SK-N-SH treated with all-trans-retinoic acid at 6 μM for 48 hours (cell line): ENCODE results near the gene LEPROT.
"Not testable (repeated sequence)": the region's sequence is repeated elsewhere in the genome, so short reads cannot be mapped to it uniquely, and the experiment has no call there.

Source experiments
- ATAC-seq: fragments of 200-7000 bp; cut with Tn5 transposase; 3 replicates; pipeline ENCODE4 v1.9.1; 2020; ENCODE audit warnings: mild to moderate bottlenecking, moderate library complexity
- BACH2 ChIP-seq: fragments of 250-450 bp; sonication (Bioruptor Pico); IDR thresholded peaks from 2 replicates; pipeline ENCODE4 v1.9.0; 2021; ENCODE audit warnings: mild to moderate bottlenecking, borderline replicate concordance
- CSDC2 ChIP-seq: fragments of 250-450 bp; sonication (Bioruptor Pico); IDR thresholded peaks from 2 replicates; pipeline ENCODE4 v1.5.0; 2020; ENCODE audit warnings: mild to moderate bottlenecking, moderate library complexity
- CSRNP3 ChIP-seq: fragments of 250-450 bp; sonication (Bioruptor Pico); IDR thresholded peaks from 2 replicates; pipeline ENCODE4 v1.5.1; 2021; ENCODE audit warnings: mild to moderate bottlenecking, moderate library complexity
- GLIS3 ChIP-seq: fragments of 250-450 bp; sonication (Bioruptor Pico); IDR thresholded peaks from 2 replicates; pipeline ENCODE4 v1.5.0; 2020; ENCODE audit warnings: mild to moderate bottlenecking, moderate library complexity
- ISL1 ChIP-seq: fragments of 250-450 bp; sonication (Bioruptor Pico); IDR thresholded peaks from 2 replicates; pipeline ENCODE4 v2.1.2; 2022; ENCODE audit warnings: mild to moderate bottlenecking, moderate library complexity
- OSR1 ChIP-seq: fragments of 250-450 bp; sonication (Bioruptor Pico); IDR thresholded peaks from 2 replicates; pipeline ENCODE4 v1.8.0; 2022; ENCODE audit warnings: moderate library complexity, mild to moderate bottlenecking, inconsistent platforms
- POU6F1 ChIP-seq: fragments of 250-450 bp; sonication (Bioruptor Pico); IDR thresholded peaks from 2 replicates; pipeline ENCODE4 v1.8.0; 2021; ENCODE audit warnings: low read depth, mild to moderate bottlenecking, moderate library complexity, borderline replicate concordance
- PPARA ChIP-seq: fragments of 250-450 bp; sonication (Bioruptor Pico); IDR thresholded peaks from 2 replicates; pipeline ENCODE4 v1.5.0; 2020; ENCODE audit warnings: mild to moderate bottlenecking, borderline replicate concordance
- RARB ChIP-seq: fragments of 250-450 bp; sonication (Bioruptor Pico); IDR thresholded peaks from 2 replicates; pipeline ENCODE4 v1.8.0; 2021; ENCODE audit warnings: mild to moderate bottlenecking, moderate library complexity
- TCF4 ChIP-seq: fragments of 250-450 bp; sonication (Bioruptor Pico); IDR thresholded peaks from 2 replicates; pipeline ENCODE4 v1.8.0; 2021; ENCODE audit warnings: mild to moderate bottlenecking, moderate library complexity, borderline replicate concordance
- TOX ChIP-seq: fragments of 250-450 bp; sonication (Bioruptor Pico); IDR thresholded peaks from 2 replicates; pipeline ENCODE4 v1.8.0; 2021; ENCODE audit warnings: mild to moderate bottlenecking, moderate library complexity, borderline replicate concordance
- TSHZ2 ChIP-seq: fragments of 250-450 bp; sonication (Bioruptor Pico); IDR thresholded peaks from 2 replicates; pipeline ENCODE4 v1.5.0; 2020; ENCODE audit warnings: mild to moderate bottlenecking, moderate library complexity
- ZC3H10 ChIP-seq: fragments of 250-450 bp; sonication (Bioruptor Pico); IDR thresholded peaks from 2 replicates; pipeline ENCODE4 v1.5.1; 2021; ENCODE audit warnings: mild to moderate bottlenecking, moderate library complexity
- ZFP30 ChIP-seq: fragments of 450-650 bp; formaldehyde crosslinking; IDR thresholded peaks from 2 replicates; pipeline ENCODE4 v1.5.0; 2022; ENCODE audit warnings: mild to moderate bottlenecking, moderate library complexity
- ZNF565 ChIP-seq: fragments of 450-650 bp; formaldehyde crosslinking; conservative IDR thresholded peaks from 2 replicates; pipeline ENCODE4 v1.5.0; 2020; ENCODE audit warnings: low read depth, mild to moderate bottlenecking, moderate library complexity
- ZNF70 ChIP-seq: fragments of 450-650 bp; formaldehyde crosslinking; IDR thresholded peaks from 2 replicates; pipeline ENCODE4 v1.5.0; 2020; ENCODE audit warnings: mild to moderate bottlenecking, moderate library complexity
- ZNF8 ChIP-seq: fragments of 450-650 bp; formaldehyde crosslinking; IDR thresholded peaks from 2 replicates; pipeline ENCODE4 v1.5.0; 2020; ENCODE audit warnings: mild to moderate bottlenecking, moderate library complexity

The LEPROT gene

GRCh38 chr1:65443647-65444046, 23.2 kb downstream of the LEPROT start:
- no peak for ATAC-seq
- TF ChIP-seq ZC3H10 (no peak), BACH2 (CRISPR knock-in tag) (no peak), ISL1 (CRISPR knock-in tag) (no peak), PPARA (no peak)

- no peak for TF ChIP-seq TCF4 (CRISPR knock-in tag)
- no peak for TF ChIP-seq GLIS3
- TF ChIP-seq POU6F1 (CRISPR knock-in tag) = no peak
- no peak for TF ChIP-seq CSRNP3 (CRISPR knock-in tag)
- TF ChIP-seq ZC3H10 = no peak
- ATAC-seq = no peak
Observed at GRCh38 chr1:65444128-65444640, 23.7 kb downstream of the LEPROT start.

GRCh38 chr1:65445837-65446236, 25.4 kb downstream of the LEPROT start:
- TF ChIP-seq ZNF70 (CRISPR knock-in tag) (no peak), OSR1 (CRISPR knock-in tag) (no peak), ZNF8 (CRISPR knock-in tag) (no peak), ZNF565 (CRISPR knock-in tag) (no peak), ZFP30 (CRISPR knock-in tag) (no peak)
- ATAC-seq = no peak

GRCh38 chr1:65449214-65449823, 28.9 kb downstream of the LEPROT start:
- no peak for ATAC-seq
- TF ChIP-seq RARB (CRISPR knock-in tag) (no peak), CSRNP3 (CRISPR knock-in tag) (no peak), TSHZ2 (CRISPR knock-in tag) (no peak), BACH2 (CRISPR knock-in tag) (no peak), TOX (no peak), OSR1 (CRISPR knock-in tag) (no peak), PPARA (no peak), CSDC2 (CRISPR knock-in tag) (no peak)

GRCh38 chr1:65455678-65456077, 35.2 kb downstream of the LEPROT start:
- not testable (repeated sequence) for ATAC-seq

GRCh38 chr1:65456481-65456880, 36.0 kb downstream of the LEPROT start:
- no peak for ATAC-seq
- TF ChIP-seq GLIS3 = no peak
- TF ChIP-seq PPARA = no peak
- TF ChIP-seq ZNF70 (CRISPR knock-in tag) = no peak
